GM19372 (cell line): Measurements from ENCODE around the gene RPL35.
"Not testable (repeated sequence)": the region's sequence is repeated elsewhere in the genome, so short reads cannot be mapped to it uniquely, and the experiment has no call there.

Experiments used
- ATAC-seq: cut with Tn5 transposase; IDR thresholded peaks from one replicate; pipeline ENCODE4 v1.9.1; 2021; ENCODE audit warnings: mild to moderate bottlenecking, low read depth, moderate library complexity; ENCODE audit not compliant: unreplicated experiment

RPL35 gene

GRCh38 chr9:124853605-124854143 is 8.1 kb downstream of the RPL35 start:
- ATAC-seq: no peak

GRCh38 chr9:124852829-124853531 is 8.8 kb downstream of the RPL35 start, which contains the start of gene WDR38:
WDR38 (plus strand) TSS chr9:124853460; CDS start chr9:124853532, 72 bp downstream.
- peak; percentile 68 for ATAC-seq

GRCh38 chr9:124852121-124852828 is 9.5 kb downstream of the RPL35 start:
- no peak for ATAC-seq

- ATAC-seq: no peak
Measured at GRCh38 chr9:124849801-124850200, 12.0 kb downstream of the RPL35 start.

GRCh38 chr9:124846969-124847368 is 14.8 kb downstream of the RPL35 start:
- ATAC-seq: no peak

GRCh38 chr9:124846467-124846866 is 15.3 kb downstream of the RPL35 start:
- ATAC-seq: not testable (repeated sequence)

GRCh38 chr9:124844291-124844690 is 17.5 kb downstream of the RPL35 start:
- ATAC-seq: no peak

GRCh38 chr9:124843456-124844034 is 18.2 kb downstream of the RPL35 start:
- no peak for ATAC-seq

- ATAC-seq: no peak
Measured at GRCh38 chr9:124841075-124841821, 20.5 kb downstream of the RPL35 start.

- ATAC-seq: no peak
Measured at GRCh38 chr9:124840300-124840833, 21.4 kb downstream of the RPL35 start.

GRCh38 chr9:124839612-124840299 is 22.0 kb downstream of the RPL35 start:
- no peak for ATAC-seq

GRCh38 chr9:124838567-124839275 is 23.0 kb downstream of the RPL35 start:
- not testable (repeated sequence) for ATAC-seq

- not testable (repeated sequence) for ATAC-seq
Measured at GRCh38 chr9:124838132-124838531, 23.6 kb downstream of the RPL35 start.

GRCh38 chr9:124835026-124835557 is 26.7 kb downstream of the RPL35 start:
- ATAC-seq: no peak

GRCh38 chr9:124834591-124834990 is 27.2 kb downstream of the RPL35 start:
- no peak for ATAC-seq

- ATAC-seq: no peak
Measured at GRCh38 chr9:124831642-124832364, 30.0 kb downstream of the RPL35 start.

GRCh38 chr9:124830593-124830992 is 31.2 kb downstream of the RPL35 start:
- no peak for ATAC-seq

GRCh38 chr9:124829334-124829669 is 32.5 kb downstream of the RPL35 start:
- no peak for ATAC-seq
